ENCODE measurements around the gene AKT2. TPM values are rescaled to one million over a fixed set of nuclear protein-coding genes. Genes with fewer than 3 reads are reported as not detected.
A peak's percentile ranks its signal among the peaks of the same experiment; 100 is the strongest.

AKT2 gene
- total RNA-seq, 1 donor from 2014 or later = 126 TPM

Small RNA genes within 50 kb of the gene (microRNA-seq; reads per million reads assigned to microRNA genes)
- 17.1 reads per million, percentile 33 among the genes with 10 or more reads in this experiment for gene MIR641

Other genes starting within 250 kb of the AKT2 start
- 26.0 TPM for gene ZNF780B, start 229.1 kb downstream of the AKT2 start, total RNA-seq
- 12.9 TPM for gene ZNF780A, start 194.4 kb downstream of the AKT2 start, total RNA-seq
- gene MAP3K10, start 93.9 kb downstream of the AKT2 start, total RNA-seq = 18.1 TPM
- gene TTC9B, start 67.0 kb downstream of the AKT2 start, total RNA-seq = not detected
- not detected for gene CCNP, start 58.7 kb downstream of the AKT2 start, total RNA-seq
- 209 TPM for gene C19orf47, start 63.1 kb upstream of the AKT2 start, total RNA-seq
- 159 TPM for gene PLD3, start 63.4 kb upstream of the AKT2 start, total RNA-seq
- gene HIPK4, start 104.8 kb upstream of the AKT2 start, total RNA-seq = not detected
- gene PRX, start 128.0 kb upstream of the AKT2 start, total RNA-seq = 3.8 TPM
- gene SERTAD1, start 140.6 kb upstream of the AKT2 start, total RNA-seq = 10.9 TPM
- 22.7 TPM for gene SERTAD3, start 159.0 kb upstream of the AKT2 start, total RNA-seq
- gene BLVRB, start 180.4 kb upstream of the AKT2 start, total RNA-seq = 117 TPM
- gene SPTBN4, start 181.7 kb upstream of the AKT2 start, total RNA-seq = 4.5 TPM

Measured in Right ventricle myocardium superior (tissue), 1 donor.